Measurements from ENCODE around the gene NEDD4.

The NEDD4 gene

DNA sequence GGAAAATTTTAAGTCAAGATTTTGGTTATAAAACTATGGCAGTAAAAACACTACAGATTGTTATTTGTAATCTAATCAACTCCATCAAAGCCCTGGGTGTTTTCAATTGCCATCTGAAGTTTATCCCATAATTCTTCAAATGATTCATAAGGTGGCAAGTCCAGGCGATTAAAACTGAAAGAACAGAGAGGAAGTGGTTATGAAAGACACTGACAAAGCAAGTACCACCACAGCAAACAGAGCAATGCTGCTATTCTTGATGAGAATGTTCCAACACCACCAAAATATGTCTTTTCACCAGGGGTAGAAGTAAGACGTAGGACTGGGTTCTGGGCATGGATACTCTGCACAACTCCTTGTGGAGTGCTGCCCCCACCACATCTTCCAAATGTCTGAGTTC, 163.6 kb downstream of the NEDD4 start:
- Histone ChIP-seq H2BK15ac (ENCODE audit: low read depth, poor library complexity, severe bottlenecking) (no peak overlapping the region), H4K91ac (ENCODE audit: low read length) (no peak overlapping the region), H3K36me3 (ENCODE audit: control insufficient read depth in 1 of 2, insufficient read depth in 2 of 2, low read depth in 1 of 2, low read length in 2 of 2) (peaks cover 0 to 55% of the 10 kb centered on the region in 2 experiments), H3K9me3 (ENCODE audit: control insufficient read depth, low read length) (no peaks in the 10 kb centered on the region), H2AFZ (ENCODE audit: low read depth, low read length) (no peak overlapping the region), H3K23ac (ENCODE audit: low read length in 2 of 2) (no peak overlapping the region), H3K9ac (ENCODE audit: low read length) (no peak overlapping the region), H3K79me1 (replicated peaks; ENCODE audit: low read length, poor library complexity, severe bottlenecking) (no peaks in the 10 kb centered on the region), H3K4me2 (ENCODE audit: low read length, poor library complexity, severe bottlenecking) (no peak overlapping the region), H2BK120ac (ENCODE audit: low read depth, low read length) (no peak overlapping the region), H2AK5ac (ENCODE audit: low read length, severe bottlenecking) (no peak overlapping the region), H2BK5ac (ENCODE audit: low read depth, low read length, poor library complexity, severe bottlenecking) (no peak overlapping the region), H2BK12ac (ENCODE audit: low read length in 2 of 2) (no peak overlapping the region), H3K4ac (ENCODE audit: low read depth in 1 of 2, low read length in 2 of 2) (no peak overlapping the region), H3K27me3 (ENCODE audit: control insufficient read depth in 1 of 2, insufficient read depth in 1 of 2, low read length in 2 of 2) (no peaks in the 10 kb centered on the region), H3K14ac (ENCODE audit: low read length in 2 of 2) (no peak overlapping the region), H4K8ac (ENCODE audit: low read length) (no peak overlapping the region), H3K18ac (ENCODE audit: low read depth in 1 of 2, low read length in 2 of 2) (no peak overlapping the region), H3K4me1 (ENCODE audit: control insufficient read depth, insufficient read depth, low read depth, low read length) (no peaks in the 10 kb centered on the region), H3K4me3 (ENCODE audit: insufficient read depth in 1 of 2, low read depth in 1 of 2, low read length in 2 of 2) (no peak overlapping the region), H3K27ac (ENCODE audit: low read length, poor library complexity, severe bottlenecking) (no peak overlapping the region)
- 85% methylated on average over 1 of the region's 2 CpGs for WGBS
- peak; percentile 8 for DNase-seq

DNA sequence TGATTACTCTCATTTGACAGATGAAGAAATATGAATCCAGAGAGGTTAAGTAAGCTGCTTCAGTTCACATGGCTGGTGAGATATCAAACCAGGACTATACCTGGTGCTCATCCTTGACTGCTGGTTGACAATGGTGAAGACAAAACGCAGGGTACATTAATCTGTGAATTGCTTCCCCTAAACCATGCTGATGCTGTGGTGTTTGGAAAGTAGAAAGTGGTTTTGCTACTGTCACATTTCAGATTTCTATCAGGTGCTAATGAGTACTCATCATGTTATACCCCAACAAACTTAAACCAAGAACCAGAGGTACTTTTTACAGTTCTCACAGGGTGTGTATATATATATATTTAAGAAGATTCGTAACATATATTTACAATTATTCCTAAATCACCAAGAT, 165.5 kb downstream of the NEDD4 start:
- WGBS, result 86% methylated on average over 1 of the region's 2 CpGs
- H3K4me3 ChIP-seq (ENCODE audit: insufficient read depth in 1 of 2, low read depth in 1 of 2, low read length in 2 of 2), result no peak overlapping the region

DNA sequence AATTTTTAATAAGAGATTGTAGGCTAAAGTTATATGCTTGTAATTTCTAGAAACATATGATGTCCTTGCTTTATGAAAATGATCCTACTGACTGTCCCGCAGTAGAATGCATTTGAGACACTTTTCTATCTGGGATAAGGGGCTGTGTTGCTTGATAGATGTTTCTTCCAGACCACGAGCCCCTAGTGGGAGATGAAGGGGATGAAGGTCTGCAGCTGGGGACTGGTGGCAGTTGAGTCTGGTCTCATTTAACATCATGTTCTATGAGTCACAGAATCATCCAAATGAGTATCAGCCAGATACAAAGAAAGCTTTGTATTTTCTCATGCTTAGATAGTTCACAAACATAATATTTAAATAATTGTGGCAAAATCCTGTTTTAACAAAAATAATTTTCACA, 166.2 kb downstream of the NEDD4 start:
- Histone ChIP-seq H4K8ac (ENCODE audit: low read length) (no peak overlapping the region), H2AK5ac (ENCODE audit: low read length, severe bottlenecking) (no peak overlapping the region), H3K4ac (ENCODE audit: low read depth in 1 of 2, low read length in 2 of 2) (no peak overlapping the region), H4K91ac (ENCODE audit: low read length) (no peak overlapping the region), H3K27me3 (ENCODE audit: control insufficient read depth in 1 of 2, insufficient read depth in 1 of 2, low read length in 2 of 2) (no peaks in the 10 kb centered on the region), H3K18ac (ENCODE audit: low read depth in 1 of 2, low read length in 2 of 2) (no peak overlapping the region), H3K4me1 (ENCODE audit: control insufficient read depth, insufficient read depth, low read depth, low read length) (no peaks in the 10 kb centered on the region), H2BK120ac (ENCODE audit: low read depth, low read length) (no peak overlapping the region), H2BK5ac (ENCODE audit: low read depth, low read length, poor library complexity, severe bottlenecking) (no peak overlapping the region), H3K4me2 (ENCODE audit: low read length, poor library complexity, severe bottlenecking) (no peak overlapping the region), H3K27ac (ENCODE audit: low read length, poor library complexity, severe bottlenecking) (no peak overlapping the region), H3K9me3 (ENCODE audit: control insufficient read depth, low read length) (no peaks in the 10 kb centered on the region), H2BK12ac (ENCODE audit: low read length in 2 of 2) (no peak overlapping the region), H3K79me1 (replicated peaks; ENCODE audit: low read length, poor library complexity, severe bottlenecking) (no peaks in the 10 kb centered on the region), H3K4me3 (ENCODE audit: insufficient read depth in 1 of 2, low read depth in 1 of 2, low read length in 2 of 2) (no peak overlapping the region), H3K9ac (ENCODE audit: low read length) (no peak overlapping the region), H3K14ac (ENCODE audit: low read length in 2 of 2) (no peak overlapping the region), H2BK15ac (ENCODE audit: low read depth, poor library complexity, severe bottlenecking) (no peak overlapping the region), H3K23ac (ENCODE audit: low read length in 2 of 2) (no peak overlapping the region), H3K36me3 (ENCODE audit: control insufficient read depth in 1 of 2, insufficient read depth in 2 of 2, low read depth in 1 of 2, low read length in 2 of 2) (peaks cover 0 to 36% of the 10 kb centered on the region in 2 experiments), H2AFZ (ENCODE audit: low read depth, low read length) (no peak overlapping the region)
- no peak for DNase-seq
- 50% methylated on average over 2 of the region's 2 CpGs for WGBS

More for the DNA sequence above, 165.5 kb downstream of the NEDD4 start:
- Histone ChIP-seq H3K27ac (ENCODE audit: low read length, poor library complexity, severe bottlenecking) (no peak overlapping the region), H3K9ac (ENCODE audit: low read length) (no peak overlapping the region), H3K27me3 (ENCODE audit: control insufficient read depth in 1 of 2, insufficient read depth in 1 of 2, low read length in 2 of 2) (no peaks in the 10 kb centered on the region), H3K79me1 (replicated peaks; ENCODE audit: low read length, poor library complexity, severe bottlenecking) (no peaks in the 10 kb centered on the region), H3K36me3 (ENCODE audit: control insufficient read depth in 1 of 2, insufficient read depth in 2 of 2, low read depth in 1 of 2, low read length in 2 of 2) (peaks cover 0 to 44% of the 10 kb centered on the region in 2 experiments), H3K23ac (ENCODE audit: low read length in 2 of 2) (no peak overlapping the region), H2BK15ac (ENCODE audit: low read depth, poor library complexity, severe bottlenecking) (no peak overlapping the region), H2AK5ac (ENCODE audit: low read length, severe bottlenecking) (no peak overlapping the region), H2BK120ac (ENCODE audit: low read depth, low read length) (no peak overlapping the region), H3K4me2 (ENCODE audit: low read length, poor library complexity, severe bottlenecking) (no peak overlapping the region), H4K8ac (ENCODE audit: low read length) (no peak overlapping the region), H2AFZ (ENCODE audit: low read depth, low read length) (no peak overlapping the region), H3K4ac (ENCODE audit: low read depth in 1 of 2, low read length in 2 of 2) (no peak overlapping the region), H2BK12ac (ENCODE audit: low read length in 2 of 2) (no peak overlapping the region), H4K91ac (ENCODE audit: low read length) (no peak overlapping the region), H2BK5ac (ENCODE audit: low read depth, low read length, poor library complexity, severe bottlenecking) (no peak overlapping the region), H3K4me1 (ENCODE audit: control insufficient read depth, insufficient read depth, low read depth, low read length) (no peaks in the 10 kb centered on the region), H3K18ac (ENCODE audit: low read depth in 1 of 2, low read length in 2 of 2) (no peak overlapping the region), H3K9me3 (ENCODE audit: control insufficient read depth, low read length) (no peaks in the 10 kb centered on the region), H3K14ac (ENCODE audit: low read length in 2 of 2) (no peak overlapping the region)
- DNase-seq, result no peak

DNA sequence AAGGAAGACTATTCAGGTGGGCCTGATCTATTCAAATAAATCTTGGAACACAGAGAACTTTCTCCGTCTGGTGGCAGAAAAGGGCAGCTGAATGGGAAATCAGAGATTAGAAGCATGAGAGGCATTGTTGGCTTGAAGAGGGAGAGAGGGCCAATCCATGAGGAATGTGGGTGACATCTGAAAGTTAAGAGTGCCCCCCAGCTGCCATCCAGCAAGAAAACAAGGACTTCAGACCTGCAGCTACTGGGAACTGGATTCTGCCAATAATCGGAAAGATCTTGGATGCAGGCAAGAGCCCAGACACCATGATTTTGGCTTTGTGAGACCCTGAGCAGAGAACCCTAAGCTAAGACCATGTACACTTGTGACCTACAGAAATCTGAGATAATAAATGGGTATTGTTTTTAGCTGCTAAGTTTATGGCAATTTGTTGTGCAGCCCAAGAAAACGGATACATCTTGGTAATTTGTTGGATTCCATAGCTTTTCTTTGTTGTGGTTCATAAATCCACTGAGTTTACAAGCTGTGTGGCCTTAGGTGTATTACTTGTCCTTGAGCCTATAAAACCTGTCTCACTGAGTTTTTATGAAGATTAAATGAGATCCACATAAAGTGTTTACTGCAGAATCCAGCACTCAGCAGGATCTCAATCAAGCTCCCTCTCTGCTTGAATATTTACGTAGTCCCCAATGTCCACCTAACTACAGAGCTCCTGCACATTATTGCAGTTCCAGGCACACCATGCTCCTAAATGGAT, 168.4 kb downstream of the NEDD4 start:
- Histone ChIP-seq H2BK120ac (ENCODE audit: low read depth, low read length) (no peak overlapping the region), H2AFZ (ENCODE audit: low read depth, low read length) (no peak overlapping the region), H3K14ac (ENCODE audit: low read length in 2 of 2) (no peak overlapping the region), H3K23ac (ENCODE audit: low read length in 2 of 2) (no peak overlapping the region), H4K91ac (ENCODE audit: low read length) (no peak overlapping the region), H4K8ac (ENCODE audit: low read length) (no peak overlapping the region), H2AK5ac (ENCODE audit: low read length, severe bottlenecking) (no peak overlapping the region), H3K4me3 (ENCODE audit: insufficient read depth in 1 of 2, low read depth in 1 of 2, low read length in 2 of 2) (no peak overlapping the region), H3K9me3 (ENCODE audit: control insufficient read depth, low read length) (no peaks in the 10 kb centered on the region), H2BK15ac (ENCODE audit: low read depth, poor library complexity, severe bottlenecking) (no peak overlapping the region), H3K4ac (ENCODE audit: low read depth in 1 of 2, low read length in 2 of 2) (no peak overlapping the region), H3K18ac (ENCODE audit: low read depth in 1 of 2, low read length in 2 of 2) (no peak overlapping the region), H3K4me1 (ENCODE audit: control insufficient read depth, insufficient read depth, low read depth, low read length) (no peaks in the 10 kb centered on the region), H2BK12ac (ENCODE audit: low read length in 2 of 2) (no peak overlapping the region), H3K79me1 (replicated peaks; ENCODE audit: low read length, poor library complexity, severe bottlenecking) (no peaks in the 10 kb centered on the region), H3K27ac (ENCODE audit: low read length, poor library complexity, severe bottlenecking) (no peak overlapping the region), H3K4me2 (ENCODE audit: low read length, poor library complexity, severe bottlenecking) (no peak overlapping the region), H3K27me3 (ENCODE audit: control insufficient read depth in 1 of 2, insufficient read depth in 1 of 2, low read length in 2 of 2) (no peaks in the 10 kb centered on the region), H2BK5ac (ENCODE audit: low read depth, low read length, poor library complexity, severe bottlenecking) (no peak overlapping the region), H3K36me3 (ENCODE audit: control insufficient read depth in 1 of 2, insufficient read depth in 2 of 2, low read depth in 1 of 2, low read length in 2 of 2) (peaks cover 0 to 15% of the 10 kb centered on the region in 2 experiments), H3K9ac (ENCODE audit: low read length) (no peak overlapping the region)
- DNase-seq, result no peak
- 93% methylated on average over 4 of the region's 4 CpGs for WGBS

Data from mesenchymal stem cell (in vitro differentiated cells and primary cell).